Naive B cell (primary cell): ENCODE measurements around the gene LTBP1. TPM values are rescaled to one million over a fixed set of nuclear protein-coding genes. Genes with fewer than 3 reads are reported as not detected.

Experiments
- ATAC-seq, 2 donors: fragments of 150-1000 bp; cut with Tn5 transposase; 2 replicates each; pipeline ENCODE4 v1.10.0; 2021; ENCODE audit warnings: low read depth in 2 of 2, mild to moderate bottlenecking in 2 of 2, moderate library complexity in 2 of 2
- DNase-seq: peaks from one replicate; pipeline ENCODE4 v3.0.0; 2022
- H3K27ac Mint-ChIP-seq, 6 donors: one replicate each; pipeline ENCODE4 v1.8.0; 2020 to 2022; ENCODE audit warnings: mild to moderate bottlenecking in 6 of 6, mixed read lengths in 6 of 6, moderate library complexity in 5 of 6, inconsistent platforms in 2 of 6
- H3K27me3 Mint-ChIP-seq, 3 donors: one replicate each; pipeline ENCODE4 v1.8.0; 2021 to 2022; ENCODE audit warnings: mixed read lengths in 3 of 3, mild to moderate bottlenecking in 1 of 3
- H3K36me3 Mint-ChIP-seq, 2 donors: one replicate each; pipeline ENCODE4 v1.8.0; 2020 to 2022; ENCODE audit warnings: mixed read lengths in 2 of 2, inconsistent platforms in 1 of 2, mild to moderate bottlenecking in 1 of 2
- H3K4me1 Mint-ChIP-seq, 3 donors: one replicate each; pipeline ENCODE4 v1.8.0; 2020 to 2022; ENCODE audit warnings: mixed read lengths in 3 of 3, inconsistent platforms in 1 of 3, mild to moderate bottlenecking in 1 of 3, moderate library complexity in 1 of 3
- H3K4me3 Mint-ChIP-seq, 8 donors: one replicate each; pipeline ENCODE4 v1.8.0; 2020 to 2022; ENCODE audit warnings: mild to moderate bottlenecking in 8 of 8, mixed read lengths in 8 of 8, moderate library complexity in 8 of 8, inconsistent platforms in 2 of 8
- H3K9me3 Mint-ChIP-seq, 7 donors: one replicate each; pipeline ENCODE4 v1.8.0; 2020 to 2022; ENCODE audit warnings: mixed read lengths in 7 of 7, mild to moderate bottlenecking in 5 of 7, inconsistent platforms in 2 of 7, moderate library complexity in 1 of 7
- polyA plus RNA-seq, 6 donors: library from polyadenylated mRNA; unstranded; fragments of 300-500 nt; fragmentation: Illumina TruSeq; gene quantifications; one replicate each; pipeline ENCODE4 v1.2.3, GENCODE V29; 2021; ENCODE audit warnings: low read depth in 6 of 6

Gene LTBP1, protein sequence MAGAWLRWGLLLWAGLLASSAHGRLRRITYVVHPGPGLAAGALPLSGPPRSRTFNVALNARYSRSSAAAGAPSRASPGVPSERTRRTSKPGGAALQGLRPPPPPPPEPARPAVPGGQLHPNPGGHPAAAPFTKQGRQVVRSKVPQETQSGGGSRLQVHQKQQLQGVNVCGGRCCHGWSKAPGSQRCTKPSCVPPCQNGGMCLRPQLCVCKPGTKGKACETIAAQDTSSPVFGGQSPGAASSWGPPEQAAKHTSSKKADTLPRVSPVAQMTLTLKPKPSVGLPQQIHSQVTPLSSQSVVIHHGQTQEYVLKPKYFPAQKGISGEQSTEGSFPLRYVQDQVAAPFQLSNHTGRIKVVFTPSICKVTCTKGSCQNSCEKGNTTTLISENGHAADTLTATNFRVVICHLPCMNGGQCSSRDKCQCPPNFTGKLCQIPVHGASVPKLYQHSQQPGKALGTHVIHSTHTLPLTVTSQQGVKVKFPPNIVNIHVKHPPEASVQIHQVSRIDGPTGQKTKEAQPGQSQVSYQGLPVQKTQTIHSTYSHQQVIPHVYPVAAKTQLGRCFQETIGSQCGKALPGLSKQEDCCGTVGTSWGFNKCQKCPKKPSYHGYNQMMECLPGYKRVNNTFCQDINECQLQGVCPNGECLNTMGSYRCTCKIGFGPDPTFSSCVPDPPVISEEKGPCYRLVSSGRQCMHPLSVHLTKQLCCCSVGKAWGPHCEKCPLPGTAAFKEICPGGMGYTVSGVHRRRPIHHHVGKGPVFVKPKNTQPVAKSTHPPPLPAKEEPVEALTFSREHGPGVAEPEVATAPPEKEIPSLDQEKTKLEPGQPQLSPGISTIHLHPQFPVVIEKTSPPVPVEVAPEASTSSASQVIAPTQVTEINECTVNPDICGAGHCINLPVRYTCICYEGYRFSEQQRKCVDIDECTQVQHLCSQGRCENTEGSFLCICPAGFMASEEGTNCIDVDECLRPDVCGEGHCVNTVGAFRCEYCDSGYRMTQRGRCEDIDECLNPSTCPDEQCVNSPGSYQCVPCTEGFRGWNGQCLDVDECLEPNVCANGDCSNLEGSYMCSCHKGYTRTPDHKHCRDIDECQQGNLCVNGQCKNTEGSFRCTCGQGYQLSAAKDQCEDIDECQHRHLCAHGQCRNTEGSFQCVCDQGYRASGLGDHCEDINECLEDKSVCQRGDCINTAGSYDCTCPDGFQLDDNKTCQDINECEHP (N-terminal part only)
- polyA plus RNA-seq: 1 to 10 TPM in 2 of 6 donors, under 1 TPM in 3, not detected in 1; 0.43 to 2.0 (median 0.92) TPM

DNA sequence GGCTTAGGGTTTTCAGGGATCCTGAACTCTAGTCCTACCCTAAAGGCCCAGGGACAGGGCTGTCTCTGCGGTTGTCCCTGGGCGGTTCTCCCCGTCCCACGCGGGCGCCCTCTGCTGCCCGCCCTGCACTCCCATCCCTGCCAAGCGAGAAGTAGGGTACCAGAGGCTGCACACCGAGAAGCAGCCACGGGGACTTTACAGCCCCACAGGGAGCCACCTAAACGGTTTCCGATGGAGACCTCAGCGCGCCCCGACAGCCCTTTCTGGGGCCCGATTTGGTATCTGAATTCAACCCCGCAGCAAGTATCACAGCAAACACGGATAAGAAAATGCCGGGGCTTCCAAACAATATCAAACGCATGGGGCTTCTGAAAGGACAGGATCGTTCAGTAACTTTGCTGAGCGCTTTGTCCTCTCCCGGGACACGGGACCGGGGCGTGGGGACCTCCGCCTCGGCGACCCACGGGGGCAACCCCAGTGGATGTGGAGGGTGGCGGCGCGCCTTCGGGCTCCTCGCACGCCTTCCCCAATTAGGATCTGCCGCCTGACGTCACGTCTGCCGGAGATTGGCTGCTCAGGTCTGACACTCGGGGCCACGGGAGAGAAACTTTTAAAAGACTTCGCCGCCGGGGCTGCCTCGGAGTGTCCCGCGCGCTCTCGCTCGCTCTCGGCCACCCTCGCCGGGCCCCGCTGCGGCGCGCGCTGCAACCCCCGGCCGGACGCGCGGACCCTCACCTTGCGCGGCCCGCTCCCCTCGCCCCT, at the start of gene LTBP1:
TSS of gene LTBP1 (plus strand) at position 640 of the 762 bp plus-strand sequence. CDS start 372 bp downstream, outside the sequence.
- H3K4me3 Mint-ChIP-seq: peak within 1 kb of the TSS; percentile 79 to 92 (median 87)
- peak; percentile 49 for DNase-seq
- H3K27ac Mint-ChIP-seq: peak within 1 kb of the TSS in 2 of 6 donors; percentile 29 to 56
- no peaks in the 10 kb centered on the region for H3K9me3 Mint-ChIP-seq
- no peaks in the 10 kb centered on the region for H3K36me3 Mint-ChIP-seq
- H3K4me1 Mint-ChIP-seq: peaks cover 4 to 16% (median 10%) of the 10 kb centered on the region in 3 donors
- peak; percentile 76 to 78 for ATAC-seq
- peaks cover 37 to 52% (median 43%) of the 10 kb centered on the region in 3 donors for H3K27me3 Mint-ChIP-seq

DNA sequence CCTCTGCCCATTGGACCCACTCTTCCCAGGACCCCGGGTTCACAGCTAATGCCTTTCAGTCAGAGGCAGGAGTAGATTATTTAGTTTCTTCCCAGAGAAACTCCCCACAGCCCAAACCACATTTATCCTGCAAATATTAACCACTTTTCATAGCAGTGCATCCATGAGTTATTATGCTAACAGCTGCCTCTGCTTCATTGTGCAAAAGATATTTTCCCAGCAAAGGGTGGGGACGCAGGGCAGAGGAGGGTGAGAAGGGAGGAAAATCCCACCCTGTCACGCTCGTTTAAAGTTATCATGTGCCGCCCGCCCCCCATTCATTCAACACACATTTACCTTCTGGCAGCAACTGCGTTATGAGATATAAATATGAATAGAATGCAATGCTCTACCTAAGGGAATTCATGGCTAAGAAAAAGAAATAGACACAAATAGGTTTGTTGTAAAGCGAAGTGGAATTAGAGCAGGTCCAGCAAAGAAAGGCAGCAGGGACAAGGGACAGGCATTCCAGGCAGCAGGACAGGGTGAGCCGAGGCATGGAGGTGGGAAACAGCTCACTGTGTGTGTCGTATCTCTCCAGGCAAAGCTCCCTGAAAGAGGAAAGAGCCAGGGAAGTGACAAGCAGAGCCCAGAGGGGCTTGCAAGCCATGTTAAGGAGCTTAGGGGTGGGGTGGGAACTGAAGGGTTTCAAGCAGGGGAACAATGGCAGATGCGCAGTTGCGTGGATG, 46.3 kb upstream of the LTBP1 start:
- H3K27me3 Mint-ChIP-seq: peaks cover 29 to 30% (median 30%) of the 10 kb centered on the region in 3 donors
- no peak overlapping the region for H3K4me3 Mint-ChIP-seq

DNA sequence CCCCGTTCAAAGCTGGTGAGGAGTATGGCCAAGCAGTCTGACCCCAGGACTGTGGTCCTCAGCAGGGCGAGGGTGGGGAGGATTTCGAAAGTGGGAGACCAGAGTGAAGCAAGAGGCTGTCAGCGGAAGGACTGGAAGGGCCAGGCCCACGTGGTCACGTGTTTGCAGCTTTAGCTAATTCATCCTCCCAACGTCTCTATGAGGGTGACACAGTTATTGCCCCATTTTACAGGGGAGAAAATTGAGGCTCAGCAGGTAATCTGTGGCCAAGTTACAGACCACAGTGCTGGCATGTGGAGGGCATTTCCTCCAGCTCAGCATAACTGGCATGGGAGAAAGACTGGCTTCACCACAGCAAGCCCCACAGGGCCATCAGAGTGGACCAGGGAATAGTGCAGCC, 45.4 kb upstream of the LTBP1 start:
- DNase-seq: no peak
- no peak overlapping the region for H3K27ac Mint-ChIP-seq
- H3K27me3 Mint-ChIP-seq: peaks cover 29 to 33% (median 30%) of the 10 kb centered on the region in 3 donors
- peaks cover 0 to 8% of the 10 kb centered on the region in 2 donors for H3K36me3 Mint-ChIP-seq
- no peak for ATAC-seq
- H3K9me3 Mint-ChIP-seq: peaks cover 0 to 10% (median 5%) of the 10 kb centered on the region in 7 donors
- H3K4me1 Mint-ChIP-seq: peaks cover 0 to 8% (median 0%) of the 10 kb centered on the region in 3 donors
- H3K4me3 Mint-ChIP-seq: no peak overlapping the region

More for the DNA sequence above, 46.3 kb upstream of the LTBP1 start:
- DNase-seq (no peak), ATAC-seq (no peak)
- H3K4me1 Mint-ChIP-seq: peaks cover 0 to 8% (median 3%) of the 10 kb centered on the region in 3 donors
- H3K36me3 Mint-ChIP-seq: peaks cover 0 to 8% of the 10 kb centered on the region in 2 donors
- H3K27ac Mint-ChIP-seq: no peak overlapping the region
- peaks cover 0 to 10% (median 4%) of the 10 kb centered on the region in 7 donors for H3K9me3 Mint-ChIP-seq

DNA sequence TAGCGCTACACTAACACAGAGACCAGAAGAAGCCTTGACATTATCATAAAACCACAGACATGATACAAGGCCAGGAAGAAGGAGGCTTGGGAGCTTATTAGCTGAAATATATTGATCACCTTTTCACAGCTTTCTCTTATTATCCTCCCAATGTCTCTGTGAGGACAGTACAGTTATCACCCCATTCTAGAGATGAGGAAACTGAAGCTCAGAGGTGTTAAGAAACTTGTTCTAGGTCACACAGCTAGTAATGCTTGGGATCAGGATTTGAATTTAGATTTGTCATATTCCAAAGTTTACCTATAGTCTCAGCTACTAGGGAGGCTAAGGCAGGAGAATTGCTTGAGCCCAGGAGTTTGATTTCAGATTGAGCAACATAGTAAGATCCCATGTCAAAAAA, 44.6 kb upstream of the LTBP1 start:
- Mint-ChIP-seq H3K4me3 (no peak overlapping the region), H3K27ac (no peak overlapping the region), H3K27me3 (peaks cover 29 to 30% (median 30%) of the 10 kb centered on the region in 3 donors), H3K9me3 (peaks cover 0 to 7% (median 4%) of the 10 kb centered on the region in 7 donors), H3K4me1 (peaks cover 0 to 8% (median 0%) of the 10 kb centered on the region in 3 donors), H3K36me3 (peaks cover 0 to 4% of the 10 kb centered on the region in 2 donors)
- no peak for DNase-seq
- no peak for ATAC-seq

DNA sequence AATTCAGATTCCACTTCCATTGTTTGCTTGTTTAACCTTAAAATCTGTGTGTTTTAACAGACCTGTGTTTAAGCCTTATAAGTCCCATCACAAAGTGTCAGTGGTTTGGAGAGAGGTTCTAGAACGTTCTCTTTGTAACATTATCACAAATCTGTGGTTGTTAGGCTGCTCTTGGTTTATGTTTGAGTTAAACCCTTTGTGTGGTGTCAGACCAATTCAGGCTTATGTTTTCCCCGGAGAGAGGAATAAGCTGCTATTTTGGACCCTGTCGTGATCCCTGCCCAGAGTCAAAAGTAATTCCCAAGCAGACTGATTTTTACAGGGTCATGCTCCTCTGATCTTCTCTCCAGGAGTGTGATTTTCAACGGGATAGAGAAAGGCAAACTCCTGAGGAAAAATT, 43.8 kb upstream of the LTBP1 start:
- Mint-ChIP-seq H3K27me3 (peaks cover 26 to 30% (median 28%) of the 10 kb centered on the region in 3 donors), H3K4me1 (peaks cover 0 to 8% (median 0%) of the 10 kb centered on the region in 3 donors), H3K9me3 (peaks cover 0 to 4% (median 0%) of the 10 kb centered on the region in 7 donors), H3K27ac (no peak overlapping the region), H3K4me3 (no peak overlapping the region), H3K36me3 (no peaks in the 10 kb centered on the region)
- no peak for DNase-seq
- no peak for ATAC-seq

DNA sequence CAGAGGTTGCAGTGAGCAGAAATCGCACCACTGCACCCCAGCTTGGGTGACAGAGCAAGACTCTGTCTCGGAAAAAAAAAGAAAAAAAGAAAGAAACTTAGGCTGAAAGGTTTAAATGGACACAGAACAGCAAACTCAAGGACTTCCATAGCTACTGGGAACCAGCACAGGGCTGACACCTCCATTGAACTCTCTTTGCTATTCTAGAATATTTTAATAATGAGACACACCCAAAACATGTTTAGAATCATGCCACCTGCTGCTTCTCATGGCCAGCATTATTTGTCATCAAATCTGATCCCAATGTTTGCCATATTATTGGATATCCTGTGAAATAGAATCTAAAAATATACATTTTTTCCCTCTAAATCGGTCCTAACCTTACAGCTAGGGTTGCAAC, 42.7 kb upstream of the LTBP1 start:
- no peak for ATAC-seq
- H3K4me1 Mint-ChIP-seq: peaks cover 0 to 8% (median 0%) of the 10 kb centered on the region in 3 donors
- H3K36me3 Mint-ChIP-seq: no peaks in the 10 kb centered on the region
- no peak overlapping the region for H3K27ac Mint-ChIP-seq
- H3K4me3 Mint-ChIP-seq: no peak overlapping the region
- DNase-seq: no peak
- peaks cover 0 to 4% (median 0%) of the 10 kb centered on the region in 7 donors for H3K9me3 Mint-ChIP-seq
- H3K27me3 Mint-ChIP-seq: peaks cover 20 to 24% (median 22%) of the 10 kb centered on the region in 3 donors

DNA sequence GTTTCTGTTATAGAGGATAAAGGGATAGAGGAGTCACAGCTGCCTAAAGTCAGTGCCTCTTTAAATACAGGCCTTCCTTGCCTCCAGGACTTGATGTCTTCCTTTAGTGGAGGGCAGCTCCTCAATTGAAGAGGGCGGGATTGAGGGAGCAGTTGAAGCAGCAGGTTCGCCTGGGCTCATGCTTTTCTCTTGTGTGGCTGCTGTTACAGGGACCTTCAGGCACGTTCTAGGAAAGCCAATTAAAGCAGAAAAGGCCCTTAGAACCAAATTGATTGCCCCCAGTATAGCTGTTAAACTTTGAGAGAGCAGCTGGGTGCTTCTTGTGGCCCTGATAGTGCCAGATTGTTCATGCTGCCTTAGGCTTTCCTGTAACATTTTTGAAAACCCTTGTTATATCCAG, 42.0 kb upstream of the LTBP1 start:
- Mint-ChIP-seq H3K27me3 (peaks cover 18 to 23% (median 21%) of the 10 kb centered on the region in 3 donors), H3K27ac (no peak overlapping the region), H3K36me3 (no peaks in the 10 kb centered on the region), H3K4me3 (no peak overlapping the region), H3K9me3 (peaks cover 0 to 4% (median 0%) of the 10 kb centered on the region in 7 donors), H3K4me1 (peaks cover 0 to 8% (median 0%) of the 10 kb centered on the region in 3 donors)
- DNase-seq (no peak), ATAC-seq (no peak)

DNA sequence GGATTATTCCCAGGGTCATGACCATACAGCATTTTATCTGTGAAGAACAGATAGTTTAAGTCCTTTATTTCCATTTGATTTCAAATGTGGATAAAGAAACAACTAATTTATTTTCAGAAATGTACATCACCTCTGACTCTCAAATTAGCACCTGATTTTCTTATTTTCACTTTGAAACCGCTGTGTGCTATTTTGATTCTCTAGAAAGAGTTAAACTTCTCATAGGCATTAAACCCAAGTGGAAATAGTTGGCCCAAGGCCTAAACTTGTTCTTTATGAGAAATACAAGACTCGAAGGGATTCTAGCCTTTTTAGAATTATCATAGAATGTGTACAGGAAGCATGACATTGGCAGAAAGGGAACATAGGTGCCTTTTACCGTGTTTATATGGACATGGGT, 41.5 kb upstream of the LTBP1 start:
- H3K36me3 Mint-ChIP-seq: no peaks in the 10 kb centered on the region
- DNase-seq: no peak
- no peak for ATAC-seq
- no peak overlapping the region for H3K4me3 Mint-ChIP-seq
- peak overlapping the region in 2 of 6 donors; percentile 50 to 89 for H3K27ac Mint-ChIP-seq
- peaks cover 18 to 20% (median 18%) of the 10 kb centered on the region in 3 donors for H3K27me3 Mint-ChIP-seq
- peaks cover 0 to 4% (median 0%) of the 10 kb centered on the region in 7 donors for H3K9me3 Mint-ChIP-seq
- peaks cover 0 to 8% (median 0%) of the 10 kb centered on the region in 3 donors for H3K4me1 Mint-ChIP-seq

DNA sequence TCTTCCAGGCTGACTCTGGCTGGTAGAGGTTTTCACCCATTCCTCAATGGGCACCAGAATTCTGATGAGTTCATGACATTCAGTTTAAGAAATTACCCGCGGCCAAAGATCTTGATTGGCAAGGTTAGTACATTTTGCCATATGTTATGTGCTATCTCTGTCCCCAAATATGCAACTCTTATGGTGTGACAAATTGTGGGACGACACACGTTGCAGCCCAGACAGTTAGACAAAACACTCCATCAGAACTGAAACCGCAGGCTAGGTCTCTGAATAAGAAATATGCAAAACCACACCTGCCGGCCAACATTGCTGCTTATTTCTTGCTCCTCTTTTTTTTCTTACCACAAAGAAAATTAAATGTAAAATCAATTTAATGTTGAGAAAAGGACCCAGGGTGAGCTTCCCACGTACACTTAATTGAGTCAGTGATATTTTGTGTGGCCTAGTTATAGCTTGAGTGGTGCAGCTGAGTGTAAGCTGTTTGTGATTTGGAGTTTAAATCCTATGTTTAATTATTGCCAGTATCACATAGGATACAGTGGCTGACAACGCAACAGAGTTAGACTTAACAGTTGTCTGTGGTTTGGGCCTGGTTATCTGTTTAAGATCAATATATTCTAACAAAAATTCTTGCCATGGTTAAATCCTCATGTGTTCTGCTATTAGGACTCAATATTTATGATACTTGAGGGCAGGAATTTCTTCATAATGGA, 35.7 kb upstream of the LTBP1 start:
- H3K4me1 Mint-ChIP-seq: peaks cover 0 to 3% (median 0%) of the 10 kb centered on the region in 3 donors
- DNase-seq (no peak), ATAC-seq (no peak)
- H3K4me3 Mint-ChIP-seq: no peak overlapping the region
- H3K27ac Mint-ChIP-seq: no peak overlapping the region
- H3K27me3 Mint-ChIP-seq: peaks cover 0 to 7% (median 0%) of the 10 kb centered on the region in 3 donors
- no peaks in the 10 kb centered on the region for H3K36me3 Mint-ChIP-seq
- peaks cover 0 to 8% (median 0%) of the 10 kb centered on the region in 7 donors for H3K9me3 Mint-ChIP-seq

DNA sequence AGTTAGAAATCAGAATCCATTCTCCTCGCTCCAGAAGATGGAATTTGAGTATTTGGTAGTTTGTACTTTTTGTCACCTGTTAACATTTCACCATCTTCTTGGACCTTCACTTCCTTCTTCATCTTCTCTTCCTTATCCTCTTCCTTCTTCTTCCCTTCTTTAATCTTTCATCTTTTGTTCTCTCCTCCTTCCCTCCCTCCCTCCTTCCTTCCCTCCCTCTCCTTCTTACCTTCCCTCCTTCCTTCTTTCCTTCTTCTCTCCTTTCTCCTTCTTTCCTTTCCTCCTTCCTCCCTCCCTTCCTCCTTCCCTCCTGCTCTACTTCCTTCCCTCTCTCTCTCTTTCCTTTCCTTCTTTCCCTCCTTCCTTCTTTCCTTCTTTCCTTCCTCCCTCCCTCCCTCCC, 31.1 kb upstream of the LTBP1 start:
- Mint-ChIP-seq H3K4me3 (no peak overlapping the region), H3K27ac (no peak overlapping the region), H3K9me3 (peaks cover 0 to 14% (median 0%) of the 10 kb centered on the region in 7 donors), H3K36me3 (no peaks in the 10 kb centered on the region), H3K4me1 (peaks cover 0 to 3% (median 0%) of the 10 kb centered on the region in 3 donors), H3K27me3 (peaks cover 5 to 8% (median 7%) of the 10 kb centered on the region in 3 donors)
- ATAC-seq: no peak
- DNase-seq: no peak

DNA sequence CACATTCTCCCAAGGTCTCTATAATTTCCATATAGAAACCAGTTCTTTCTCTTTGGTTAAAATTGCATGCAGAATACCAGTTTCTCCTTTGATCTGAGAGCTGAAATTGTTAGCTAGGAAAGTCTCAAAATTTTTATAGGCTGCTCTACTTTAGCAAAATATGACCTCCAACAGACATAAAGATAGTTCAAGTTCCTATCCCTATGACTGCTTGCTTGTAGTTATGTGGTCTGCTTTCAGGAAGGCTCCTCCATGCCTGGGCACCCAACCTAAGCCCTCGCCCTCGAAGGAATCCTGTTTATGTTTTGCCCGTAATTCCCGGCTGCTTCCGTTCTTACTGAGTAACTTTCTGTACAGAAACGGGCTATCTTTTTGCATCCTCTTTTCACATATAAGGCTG, 28.0 kb upstream of the LTBP1 start:
- H3K36me3 Mint-ChIP-seq: no peaks in the 10 kb centered on the region
- H3K9me3 Mint-ChIP-seq: peaks cover 0 to 10% (median 2%) of the 10 kb centered on the region in 7 donors
- ATAC-seq: no peak
- H3K27me3 Mint-ChIP-seq: peaks cover 13 to 26% (median 25%) of the 10 kb centered on the region in 3 donors
- no peak overlapping the region for H3K27ac Mint-ChIP-seq
- no peak overlapping the region for H3K4me3 Mint-ChIP-seq
- H3K4me1 Mint-ChIP-seq: peaks cover 0 to 3% (median 0%) of the 10 kb centered on the region in 3 donors
- no peak for DNase-seq
